Left hindlimb (tissue), 1 donor: ENCODE results near the gene PRKN.

Experiments
- DNase-seq: peaks from one replicate; pipeline ENCODE4 v3.0.0-alpha.2; 2018

The PRKN gene

GRCh38 chr6:162090734-162091133 lies 636.8 kb downstream of the PRKN start:
- no peak for DNase-seq

- DNase-seq, result no peak
Measured at GRCh38 chr6:162088091-162088490, 639.5 kb downstream of the PRKN start.

- DNase-seq, result no peak
Measured at GRCh38 chr6:162085561-162085960, 642.0 kb downstream of the PRKN start.

- DNase-seq, result no peak
Measured at GRCh38 chr6:162082520-162082919, 645.0 kb downstream of the PRKN start.

- no peak for DNase-seq
Measured at GRCh38 chr6:162078667-162079066, 648.9 kb downstream of the PRKN start.

- DNase-seq, result no peak
Measured at GRCh38 chr6:162078126-162078525, 649.4 kb downstream of the PRKN start.

GRCh38 chr6:162076816-162077215 lies 650.8 kb downstream of the PRKN start:
- DNase-seq, result no peak

- DNase-seq, result no peak
Measured at GRCh38 chr6:162074641-162075275, 652.8 kb downstream of the PRKN start.

GRCh38 chr6:162070639-162071038 lies 656.9 kb downstream of the PRKN start:
- DNase-seq, result no peak

GRCh38 chr6:162069995-162070394 lies 657.6 kb downstream of the PRKN start:
- DNase-seq, result no peak

GRCh38 chr6:162068340-162068739 lies 659.2 kb downstream of the PRKN start:
- DNase-seq, result no peak

- DNase-seq, result no peak
Measured at GRCh38 chr6:162063666-162064065, 663.9 kb downstream of the PRKN start.

GRCh38 chr6:162058281-162058875 lies 669.2 kb downstream of the PRKN start:
- no peak for DNase-seq

GRCh38 chr6:162056745-162057144 lies 670.8 kb downstream of the PRKN start:
- no peak for DNase-seq

- DNase-seq, result no peak
Measured at GRCh38 chr6:162056061-162056460, 671.5 kb downstream of the PRKN start.

GRCh38 chr6:162055365-162055764 lies 672.2 kb downstream of the PRKN start:
- no peak for DNase-seq

- DNase-seq, result no peak
Measured at GRCh38 chr6:162053084-162053483, 674.5 kb downstream of the PRKN start.

GRCh38 chr6:162050579-162050978 lies 677.0 kb downstream of the PRKN start:
- DNase-seq, result no peak

GRCh38 chr6:162046324-162046723 lies 681.2 kb downstream of the PRKN start:
- DNase-seq, result no peak

- no peak for DNase-seq
Measured at GRCh38 chr6:162032620-162033019, 694.9 kb downstream of the PRKN start.

GRCh38 chr6:162029873-162030576 lies 697.5 kb downstream of the PRKN start:
- DNase-seq, result no peak

- DNase-seq, result no peak
Measured at GRCh38 chr6:162026843-162027242, 700.7 kb downstream of the PRKN start.

- DNase-seq, result no peak
Measured at GRCh38 chr6:162026031-162026430, 701.5 kb downstream of the PRKN start.

- DNase-seq, result no peak
Measured at GRCh38 chr6:162019349-162019748, 708.2 kb downstream of the PRKN start.
